IMR-90 (cell line): ENCODE data around the gene CCL15. TPM values are rescaled to one million over a fixed set of nuclear protein-coding genes. Genes with fewer than 3 reads are reported as not detected.

Experiments
- ATAC-seq: fragments of 200-7000 bp; cut with Tn5 transposase; 2 replicates; pipeline ENCODE4 v1.9.1; 2020; ENCODE audit warnings: low read depth, mild to moderate bottlenecking, moderate library complexity
- BruUV-seq: library from RNA; stranded (reverse); fragments of 400-500 nt; replicated peaks from 2 replicates; lab custom pipeline; 2021; lab: Mats Ljungman, UMichigan
- CTCF ChIA-PET: fragments of 300-600 bp; formaldehyde crosslinking; extraction: SDS; loops from one replicate; lab custom pipeline; 2021; ENCODE audit warnings: antibody characterized with exemption; lab: Yijun Ruan, JAX
- POLR2A ChIA-PET: fragments of 300-600 bp; sonication (Branson Sonifier 250); formaldehyde crosslinking; loops from one replicate; lab custom pipeline; 2022; ENCODE audit warnings: antibody characterized with exemption; ENCODE audit not compliant: unreplicated experiment; lab: Charles Lee
- DNase-seq: peaks from one replicate; pipeline ENCODE4 v3.0.0; 2013
- H2AFZ ChIP-seq: replicated peaks from 2 replicates; pipeline ENCODE3; 2013; ENCODE audit warnings: low read length, mild to moderate bottlenecking; ENCODE audit not compliant: poor library complexity
- H2AK5ac ChIP-seq: 2 replicates; pipeline ENCODE4 v1.6.1; 2013; ENCODE audit warnings: low read depth, low read length, inconsistent platforms
- H2AK9ac ChIP-seq: replicated peaks from 2 replicates; pipeline ENCODE3; 2013; ENCODE audit warnings: mild to moderate bottlenecking, low read depth, low read length, moderate library complexity; ENCODE audit not compliant: poor library complexity
- H2BK120ac ChIP-seq: 2 replicates; pipeline ENCODE4 v1.6.1; 2013; ENCODE audit warnings: low read depth, low read length, inconsistent platforms
- H2BK15ac ChIP-seq: 3 replicates; pipeline ENCODE4 v1.6.1; 2013; ENCODE audit warnings: low read depth, low read length, inconsistent platforms
- H2BK20ac ChIP-seq: 2 replicates; pipeline ENCODE4 v1.6.1; 2013; ENCODE audit warnings: low read depth, mild to moderate bottlenecking, inconsistent platforms, low read length, moderate library complexity
- H2BK5ac ChIP-seq: 2 replicates; pipeline ENCODE4 v1.6.1; 2013; ENCODE audit warnings: mild to moderate bottlenecking, low read depth, low read length, inconsistent platforms; ENCODE audit not compliant: poor library complexity, severe bottlenecking
- H3K14ac ChIP-seq: replicated peaks from 2 replicates; pipeline ENCODE4 v1.6.1; 2013; ENCODE audit warnings: low read depth, low read length, inconsistent platforms
- H3K18ac ChIP-seq: 2 replicates; pipeline ENCODE4 v1.6.1; 2013; ENCODE audit warnings: low read depth, low read length, control low read depth
- H3K23ac ChIP-seq: 2 replicates; pipeline ENCODE4 v1.6.1; 2013; ENCODE audit warnings: low read depth, low read length, inconsistent platforms
- H3K27ac ChIP-seq: 2 replicates; pipeline ENCODE4 v1.5.1; 2013; ENCODE audit warnings: mild to moderate bottlenecking, control low read depth, low read length; ENCODE audit not compliant: insufficient read depth
- H3K27me3 ChIP-seq: 2 replicates; pipeline ENCODE4 v1.6.1; 2013; ENCODE audit warnings: low read length; ENCODE audit not compliant: control insufficient read depth, insufficient read depth
- H3K36me3 ChIP-seq: 2 replicates; pipeline ENCODE4 v1.6.1; 2013; ENCODE audit warnings: low read length, mixed read lengths; ENCODE audit not compliant: control insufficient read depth, insufficient read depth
- H3K4ac ChIP-seq: 2 replicates; pipeline ENCODE4 v1.6.1; 2013; ENCODE audit warnings: low read depth, low read length, inconsistent platforms
- H3K4me1 ChIP-seq: 2 replicates; pipeline ENCODE4 v1.6.1; 2013; ENCODE audit warnings: low read length, mixed read lengths; ENCODE audit not compliant: control insufficient read depth, insufficient read depth
- H3K4me2 ChIP-seq: 2 replicates; pipeline ENCODE4 v1.6.1; 2013; ENCODE audit warnings: low read depth, mild to moderate bottlenecking, control low read depth, low read length, moderate library complexity
- H3K4me3 ChIP-seq: 2 replicates; pipeline ENCODE4 v1.5.1; 2013; ENCODE audit warnings: low read depth, mild to moderate bottlenecking, control low read depth, low read length, moderate library complexity; ENCODE audit not compliant: insufficient read depth
- H3K56ac ChIP-seq: 2 replicates; pipeline ENCODE4 v1.6.1; 2013; ENCODE audit warnings: low read length, inconsistent platforms; ENCODE audit not compliant: insufficient read depth; ENCODE audit errors: extremely low read depth
- H3K79me1 ChIP-seq, 2 experiments: 2 replicates each; pipeline ENCODE4 v1.6.1; 2013; ENCODE audit warnings: low read length in 2 of 2, inconsistent platforms in 1 of 2, low read depth in 1 of 2
- H3K9ac ChIP-seq: 2 replicates; pipeline ENCODE4 v1.6.1; 2013; ENCODE audit warnings: low read depth, low read length, control low read depth
- H3K9me1 ChIP-seq: 2 replicates; pipeline ENCODE4 v1.6.1; 2013; ENCODE audit warnings: low read length, inconsistent platforms; ENCODE audit not compliant: insufficient read depth
- H3K9me3 ChIP-seq: 2 replicates; pipeline ENCODE4 v1.6.1; 2013; ENCODE audit warnings: low read length; ENCODE audit not compliant: control insufficient read depth, insufficient read depth
- H4K20me1 ChIP-seq: 2 replicates; pipeline ENCODE4 v1.6.1; 2013; ENCODE audit warnings: low read length, inconsistent platforms; ENCODE audit not compliant: insufficient read depth
- H4K5ac ChIP-seq: 2 replicates; pipeline ENCODE4 v1.6.1; 2013; ENCODE audit warnings: mild to moderate bottlenecking, low read depth, low read length, control low read depth
- H4K8ac ChIP-seq, 2 experiments: 2 replicates each; pipeline ENCODE4 v1.6.1; 2013; ENCODE audit warnings: low read depth in 2 of 2, low read length in 2 of 2, control low read depth in 1 of 2, inconsistent platforms in 1 of 2
- H4K91ac ChIP-seq: 2 replicates; pipeline ENCODE4 v1.6.1; 2013; ENCODE audit warnings: low read depth, low read length, inconsistent platforms; ENCODE audit not compliant: insufficient read depth
- BHLHE40 ChIP-seq: fragments of 150-350 bp; IDR thresholded peaks from 2 replicates; pipeline ENCODE4 v1.6.1; 2016; ENCODE audit warnings: mild to moderate bottlenecking, low read depth, low read length
- CEBPB ChIP-seq: IDR thresholded peaks from 2 replicates; pipeline ENCODE4 v1.6.1; 2012; ENCODE audit warnings: low read depth, low read length, improper control_type of control experiment
- CHD1 ChIP-seq: IDR thresholded peaks from 2 replicates; pipeline ENCODE4 v1.6.1; 2012; ENCODE audit warnings: low read depth, low read length, improper control_type of control experiment
- CTCF ChIP-seq: conservative IDR thresholded peaks from 2 replicates; pipeline ENCODE4 v1.5.1; 2012; ENCODE audit warnings: mild to moderate bottlenecking, low read depth, low read length, improper control_type of control experiment
- ELK1 ChIP-seq: fragments of 150-350 bp; IDR thresholded peaks from 2 replicates; pipeline ENCODE4 v1.6.1; 2016; ENCODE audit warnings: low read depth, mild to moderate bottlenecking, low read length, moderate library complexity, borderline replicate concordance
- FOS ChIP-seq: fragments of 150-350 bp; IDR thresholded peaks from 2 replicates; pipeline ENCODE4 v1.6.1; 2016; ENCODE audit warnings: low read depth, low read length
- MAFK ChIP-seq: IDR thresholded peaks from 2 replicates; pipeline ENCODE4 v1.6.1; 2012; ENCODE audit warnings: low read depth, low read length, improper control_type of control experiment
- MAZ ChIP-seq: IDR thresholded peaks from 2 replicates; pipeline ENCODE4 v1.6.1; 2012; ENCODE audit warnings: low read depth, mild to moderate bottlenecking, low read length, improper control_type of control experiment, moderate library complexity, borderline replicate concordance
- MXI1 ChIP-seq: IDR thresholded peaks from 2 replicates; pipeline ENCODE4 v1.6.1; 2012; ENCODE audit warnings: low read depth, mild to moderate bottlenecking, low read length, moderate library complexity, borderline replicate concordance
- NFE2L2 ChIP-seq: fragments of 150-350 bp; IDR thresholded peaks from 2 replicates; pipeline ENCODE4 v1.6.1; 2016; ENCODE audit warnings: low read depth, mild to moderate bottlenecking, low read length
- POLR2A ChIP-seq: IDR thresholded peaks from 2 replicates; pipeline ENCODE4 v1.6.1; 2012; ENCODE audit warnings: mild to moderate bottlenecking, low read depth, low read length
- RAD21 ChIP-seq: IDR thresholded peaks from 2 replicates; pipeline ENCODE4 v1.6.1; 2012; ENCODE audit warnings: low read length, improper control_type of control experiment
- RCOR1 ChIP-seq: IDR thresholded peaks from 2 replicates; pipeline ENCODE4 v1.6.1; 2012; ENCODE audit warnings: mild to moderate bottlenecking, low read length, improper control_type of control experiment; ENCODE audit not compliant: insufficient replicate concordance
- RFX5 ChIP-seq: IDR thresholded peaks from 2 replicates; pipeline ENCODE4 v1.8.0; 2012; ENCODE audit warnings: low read depth, mild to moderate bottlenecking, low read length, moderate library complexity
- SMC3 ChIP-seq: fragments of 150-350 bp; IDR thresholded peaks from 2 replicates; pipeline ENCODE4 v1.6.1; 2016; ENCODE audit warnings: low read depth, mild to moderate bottlenecking, antibody characterized with exemption, low read length, moderate library complexity
- USF2 ChIP-seq: fragments of 150-350 bp; IDR thresholded peaks from 2 replicates; pipeline ENCODE4 v1.6.1; 2017; ENCODE audit warnings: mild to moderate bottlenecking, antibody characterized with exemption, low read length, low read depth
- WGBS, 2 experiments: methylation state at CpG; one replicate each; pipeline versions ENCODE4 v1.1.5 to v1.1.7; 2013; ENCODE audit warnings: missing lambda C conversion rate in 2 of 2; ENCODE audit not compliant: insufficient read length in 1 of 2; ENCODE audit errors: extremely low coverage in 2 of 2; 5-methylcytosine and 5-hydroxymethylcytosine counted together
- dilution Hi-C: fragments of 300-500 bp; cut with HindIII; formaldehyde crosslinking; loops from one replicate; pipeline ENCODE4 v1.14.3; 2018; ENCODE audit warnings: low sequenced_read_pairs; ENCODE audit not compliant: unreplicated experiment
- in situ Hi-C: fragments of 300-500 bp; cut with MboI; formaldehyde crosslinking; loops from 3 replicates; pipeline ENCODE4 v1.14.3; 2019; ENCODE audit warnings: low sequenced_read_pairs, inconsistent platforms, mixed read lengths
- intact Hi-C: fragments of 100-400 bp; cut with micrococcal nuclease; formaldehyde crosslinking; loops from 2 replicates; pipeline ENCODE4 v1.10.0; 2022
- polyA plus RNA-seq, 3 experiments: library from polyadenylated mRNA; depleted of rRNA; stranded (reverse); fragments of >200 nt; gene quantifications; 2 replicates each; pipeline ENCODE4 v1.2.3, GENCODE V29; 2012; ENCODE audit warnings: low replicate concordance in 1 of 3
- total RNA-seq: library from RNA; depleted of rRNA; stranded (reverse); fragments of >200 nt; gene quantifications from 2 replicates; pipeline ENCODE4 v1.2.3, GENCODE V29; 2012

CCL15 gene
- total and polyA plus RNA-seq, 2 of the 4 experiments (the other 2 are of a cell fraction), result not detected

- H3K79me1 ChIP-seq, result no peaks in the 10 kb centered on the region
- no peaks in the 10 kb centered on the region for H3K9me3 ChIP-seq
- no peak overlapping the region for H3K18ac ChIP-seq
- in situ Hi-C loops, result no loop called here
- no peak overlapping the region for H2BK20ac ChIP-seq
- no peak overlapping the region for H3K4me2 ChIP-seq
- no TSS peak for BruUV-seq
- TF ChIP-seq MAZ, result no peak
- no peak for TF ChIP-seq CTCF
- TF ChIP-seq MAFK, result no peak
- TF ChIP-seq FOS, result no peak
- no peak for TF ChIP-seq CHD1
- no peak for TF ChIP-seq ELK1
- no peak for TF ChIP-seq RCOR1
- TF ChIP-seq BHLHE40, result no peak
- TF ChIP-seq CEBPB, result no peak
- TF ChIP-seq NFE2L2, result no peak
- TF ChIP-seq SMC3, result no peak
- TF ChIP-seq RFX5, result no peak
- TF ChIP-seq MXI1, result no peak
- no peak for TF ChIP-seq USF2
- no peak for TF ChIP-seq POLR2A
- no peak for TF ChIP-seq RAD21
- H2AK5ac ChIP-seq, result no peak overlapping the region
- dilution Hi-C loops, result no loop called here
- H3K36me3 ChIP-seq, result no peaks in the 10 kb centered on the region
- no peak overlapping the region for H2AFZ ChIP-seq
- no peaks in the 10 kb centered on the region for H3K4me1 ChIP-seq
- H3K9ac ChIP-seq, result no peak overlapping the region
- H2AK9ac ChIP-seq, result no peak overlapping the region
- no peak overlapping the region for H3K23ac ChIP-seq
- WGBS, 2 experiments, result 0% methylated on average over 1 of the region's 4 CpGs; no CpG with 5 or more reads in 1 of the 2 experiments
- no peak overlapping the region for H4K91ac ChIP-seq
- H3K9me1 ChIP-seq, result no peaks in the 10 kb centered on the region
- no peak overlapping the region for H3K27ac ChIP-seq
- H3K4ac ChIP-seq, result no peak overlapping the region
- H2BK120ac ChIP-seq, result no peak overlapping the region
- no peak overlapping the region for H2BK5ac ChIP-seq
- H3K14ac ChIP-seq, result no peak overlapping the region
- no peak overlapping the region for H2BK15ac ChIP-seq
- no peak overlapping the region for H3K56ac ChIP-seq
- CTCF ChIA-PET, result interaction anchor here (0.8 kb wide), 1 partner anchor 28 kb away, joined by 4 read pairs; no protein-coding TSS in a partner anchor
- H3K27me3 ChIP-seq, result no peaks in the 10 kb centered on the region; the same call in none of the 2 replicates
- no peak overlapping the region for H4K8ac ChIP-seq
- ATAC-seq (no peak), DNase-seq (no peak)
- no peaks in the 10 kb centered on the region for H4K20me1 ChIP-seq
- no peak overlapping the region for H3K4me3 ChIP-seq
- H4K5ac ChIP-seq, result no peak overlapping the region
- POLR2A ChIA-PET, result no interaction called here
- intact Hi-C loops, result loop anchor here (1.0 kb wide), 1 partner anchor 30 kb away; no protein-coding TSS in a partner anchor
Observed at GRCh38 chr17:36004594-36005108, 3.3 kb upstream of the CCL15 start.
